OCI-LY7 (cell line): ENCODE data around the gene MAZ. TPM values are rescaled to one million over a fixed set of nuclear protein-coding genes. Genes with fewer than 3 reads are reported as not detected.
A peak's percentile ranks its signal among the peaks of the same experiment; 100 is the strongest.
"Not testable (repeated sequence)": the region's sequence is repeated elsewhere in the genome, so short reads cannot be mapped to it uniquely, and the experiment has no call there.

Experiments used
- Bru-seq: library from RNA; stranded (reverse); fragments of 400-500 nt; gene quantifications from one replicate; lab custom pipeline; 2021; lab: Mats Ljungman, UMichigan
- BruChase-seq, 2 experiments: library from RNA; stranded (reverse); fragments of 400-500 nt; gene quantifications; one replicate each; lab custom pipeline; 2021; lab: Mats Ljungman, UMichigan
- BruUV-seq: library from RNA; stranded (reverse); fragments of 400-500 nt; replicated peaks from 2 replicates; lab custom pipeline; 2021; lab: Mats Ljungman, UMichigan
- CTCF ChIA-PET: fragments of 300-600 bp; sonication (Branson Sonifier 250); formaldehyde crosslinking; loops from one replicate; lab custom pipeline; 2022; ENCODE audit warnings: antibody characterized with exemption; ENCODE audit not compliant: unreplicated experiment; lab: Charles Lee
- POLR2A ChIA-PET: fragments of 300-600 bp; sonication (Branson Sonifier 250); formaldehyde crosslinking; loops from one replicate; lab custom pipeline; 2022; ENCODE audit warnings: antibody characterized with exemption; lab: Charles Lee
- DNase-seq: peaks from one replicate; pipeline ENCODE4 v3.0.0-alpha.2; 2015; ENCODE audit warnings: low spot score
- H2AFZ ChIP-seq: fragments of 200-600 bp; sonication (generic), shearing (Covaris generic); 2 replicates; pipeline ENCODE4 v1.6.1; 2014; ENCODE audit warnings: mild to moderate bottlenecking, antibody characterized with exemption, low read length, moderate library complexity
- H3K27ac ChIP-seq: fragments of 200-600 bp; sonication (generic); 2 replicates; pipeline ENCODE4 v1.5.1; 2014; ENCODE audit warnings: mixed run types, low read depth, mild to moderate bottlenecking, moderate library complexity, low read length, inconsistent platforms; ENCODE audit not compliant: poor library complexity, severe bottlenecking
- H3K36me3 ChIP-seq: fragments of 200-600 bp; sonication (generic); 2 replicates; pipeline ENCODE4 v1.6.1; 2014; ENCODE audit warnings: mild to moderate bottlenecking, antibody characterized with exemption, low read length, moderate library complexity, mixed read lengths; ENCODE audit not compliant: insufficient read depth
- H3K4me1 ChIP-seq: fragments of 200-600 bp; sonication (generic); 2 replicates; pipeline ENCODE4 v1.5.1; 2014; ENCODE audit warnings: mild to moderate bottlenecking, low read length; ENCODE audit not compliant: insufficient read depth, poor library complexity, severe bottlenecking
- H3K4me2 ChIP-seq: fragments of 200-600 bp; sonication (generic); 2 replicates; pipeline ENCODE4 v1.6.1; 2014; ENCODE audit warnings: mild to moderate bottlenecking, low read length
- H3K4me3 ChIP-seq: fragments of 200-600 bp; sonication (generic); 2 replicates; pipeline ENCODE4 v1.5.1; 2014; ENCODE audit warnings: mild to moderate bottlenecking, low read depth, low read length; ENCODE audit not compliant: poor library complexity, severe bottlenecking
- H3K79me2 ChIP-seq: fragments of 200-600 bp; sonication (generic); 2 replicates; pipeline ENCODE4 v1.6.1; 2016; ENCODE audit warnings: low read depth, mild to moderate bottlenecking, low read length, moderate library complexity, mixed read lengths; ENCODE audit not compliant: insufficient read depth
- H3K9me2 ChIP-seq: fragments of 200-600 bp; sonication (generic); 2 replicates; pipeline ENCODE4 v1.6.1; 2016; ENCODE audit warnings: mild to moderate bottlenecking, low read length, mixed read lengths; ENCODE audit not compliant: insufficient read depth
- H3K9me3 ChIP-seq: fragments of 200-600 bp; sonication (generic); 2 replicates; pipeline ENCODE4 v1.6.1; 2014; ENCODE audit warnings: mild to moderate bottlenecking, mixed run types, low read length, mixed read lengths
- H4K20me1 ChIP-seq: fragments of 200-600 bp; sonication (generic); 2 replicates; pipeline ENCODE4 v1.6.1; 2014; ENCODE audit warnings: mild to moderate bottlenecking, antibody characterized with exemption, low read length, moderate library complexity, mixed read lengths; ENCODE audit not compliant: insufficient read depth
- EZH2phosphoT487 ChIP-seq: fragments of 200-600 bp; sonication (generic); IDR thresholded peaks from 2 replicates; pipeline ENCODE4 v1.6.1; 2018; ENCODE audit warnings: low read depth, borderline replicate concordance, mild to moderate bottlenecking, mixed run types, antibody characterized with exemption, low read length, moderate library complexity, mixed read lengths
- intact Hi-C: fragments of 100-400 bp; cut with micrococcal nuclease; formaldehyde crosslinking; loops from one replicate; pipeline ENCODE4 v1.10.0; 2022; ENCODE audit not compliant: unreplicated experiment
- long read RNA-seq: library from polyadenylated mRNA; stranded (forward); transcript quantifications from one replicate; pipeline ENCODE4 v2.0.0, GENCODE V29; 2022
- total RNA-seq, 2 experiments: library from RNA; depleted of rRNA in 1 of 2; stranded (reverse); fragments of >200 nt in 1 of 2; shearing (Covaris generic) in 1 of 2; gene quantifications; 2 replicates each; pipeline ENCODE4 v1.2.3, GENCODE V29; 2014 to 2022
- TF ChIP-seq, protein P1 (sequence below): fragments of 200-600 bp; sonication (generic); conservative IDR thresholded peaks from 2 replicates; pipeline ENCODE4 v1.5.1; 2014; ENCODE audit warnings: mild to moderate bottlenecking, antibody characterized with exemption, low read length, moderate library complexity, mixed read lengths

The MAZ gene
- total RNA-seq (2014; rRNA removed; shearing (Covaris generic)) (384 and 471 TPM in 2 replicates), total RNA-seq (2022) (484 and 531 TPM in 2 replicates), Bru-seq, nascent RNA (percentile 92 among the genes with signal in this experiment), BruChase-seq, experiment 1, labeled RNA remaining after a 6-hour chase (percentile 99 among the genes with signal in this experiment), BruChase-seq, experiment 2, labeled RNA remaining after a 2-hour chase (percentile 99 among the genes with signal in this experiment)
- long read RNA-seq, transcript MAZ-214 (3 exons, 1,464 nt): minor isoform, 7 of 333 reads
- long read RNA-seq, transcript MAZ-201 (6 exons, 2,698 nt): major isoform, 98 of 333 reads
- long read RNA-seq, transcript MAZ-210 (3 exons, 1,455 nt): minor isoform, 9 of 333 reads
- long read RNA-seq, transcript MAZ-202 (5 exons, 2,532 nt): minor isoform, 92 of 333 reads
- long read RNA-seq, partial matches to known transcripts: 47 of 333 reads
- long read RNA-seq, other reads (novel, unspliced or antisense): 73 of 333 reads

DNA sequence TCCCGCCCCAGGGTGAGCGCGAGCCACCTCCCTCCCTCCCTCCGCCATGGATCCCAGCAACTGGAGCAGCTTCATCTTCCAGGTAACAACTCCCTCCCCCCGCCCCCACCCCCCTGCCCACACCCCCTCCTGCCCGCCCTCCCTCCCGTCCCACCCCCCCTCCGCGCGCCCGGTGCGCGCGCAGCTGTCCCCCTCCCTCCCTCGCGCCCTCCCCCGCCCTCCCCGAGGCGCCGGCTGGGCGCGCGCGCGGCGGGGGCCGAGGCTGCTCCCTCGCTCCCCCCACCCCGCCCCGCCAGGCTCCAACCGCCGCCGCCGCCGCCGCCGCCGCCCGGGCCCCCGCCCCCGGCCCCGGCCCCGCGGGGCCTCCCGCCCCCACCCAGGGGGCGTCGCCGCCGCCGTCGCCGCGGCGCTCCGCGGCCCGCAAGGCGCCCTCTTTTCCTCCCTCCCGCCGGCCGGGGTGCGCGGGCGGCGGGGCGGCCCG is at the start of gene MAZ:
Gene MAZ (plus strand): TSS at position 431 of the 481 bp plus-strand sequence. CDS start 173 bp downstream, outside the sequence.
- POLR2A ChIA-PET: interaction anchor here (1.7 to 2.2 kb wide), 2 partner anchors 14 to 189 kb away, joined by 4 to 6 read pairs; partner anchors contain the start of genes HIRIP3 and MVP
- intact Hi-C loops: loop anchor here (2.0 to 5.0 kb wide), 2 partner anchors 77 to 191 kb away; partner anchors contain the start of genes HIRIP3 and INO80E
- Histone ChIP-seq H3K4me3 (peak within 1 kb of the TSS; percentile 83), H4K20me1 (peaks cover 18% of the 10 kb centered on the region), H2AFZ (no peak within 1 kb of the TSS), H3K4me2 (peak within 1 kb of the TSS; percentile 93), H3K27ac (peak within 1 kb of the TSS; percentile 88), H3K9me3 (no peaks in the 10 kb centered on the region), H3K79me2 (peaks cover 15% of the 10 kb centered on the region; the same call in 1 of the 2 replicates), H3K36me3 (peaks cover 80% of the 10 kb centered on the region), H3K9me2 (no peaks in the 10 kb centered on the region), H3K4me1 (peaks cover 61% of the 10 kb centered on the region)
- peak; percentile 85 for DNase-seq
- no TSS peak for BruUV-seq
- TF ChIP-seq EZH2phosphoT487: no peak
- TF ChIP-seq, protein P1, sequence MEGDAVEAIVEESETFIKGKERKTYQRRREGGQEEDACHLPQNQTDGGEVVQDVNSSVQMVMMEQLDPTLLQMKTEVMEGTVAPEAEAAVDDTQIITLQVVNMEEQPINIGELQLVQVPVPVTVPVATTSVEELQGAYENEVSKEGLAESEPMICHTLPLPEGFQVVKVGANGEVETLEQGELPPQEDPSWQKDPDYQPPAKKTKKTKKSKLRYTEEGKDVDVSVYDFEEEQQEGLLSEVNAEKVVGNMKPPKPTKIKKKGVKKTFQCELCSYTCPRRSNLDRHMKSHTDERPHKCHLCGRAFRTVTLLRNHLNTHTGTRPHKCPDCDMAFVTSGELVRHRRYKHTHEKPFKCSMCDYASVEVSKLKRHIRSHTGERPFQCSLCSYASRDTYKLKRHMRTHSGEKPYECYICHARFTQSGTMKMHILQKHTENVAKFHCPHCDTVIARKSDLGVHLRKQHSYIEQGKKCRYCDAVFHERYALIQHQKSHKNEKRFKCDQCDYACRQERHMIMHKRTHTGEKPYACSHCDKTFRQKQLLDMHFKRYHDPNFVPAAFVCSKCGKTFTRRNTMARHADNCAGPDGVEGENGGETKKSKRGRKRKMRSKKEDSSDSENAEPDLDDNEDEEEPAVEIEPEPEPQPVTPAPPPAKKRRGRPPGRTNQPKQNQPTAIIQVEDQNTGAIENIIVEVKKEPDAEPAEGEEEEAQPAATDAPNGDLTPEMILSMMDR: no peak
- CTCF ChIA-PET: no interaction called here

DNA sequence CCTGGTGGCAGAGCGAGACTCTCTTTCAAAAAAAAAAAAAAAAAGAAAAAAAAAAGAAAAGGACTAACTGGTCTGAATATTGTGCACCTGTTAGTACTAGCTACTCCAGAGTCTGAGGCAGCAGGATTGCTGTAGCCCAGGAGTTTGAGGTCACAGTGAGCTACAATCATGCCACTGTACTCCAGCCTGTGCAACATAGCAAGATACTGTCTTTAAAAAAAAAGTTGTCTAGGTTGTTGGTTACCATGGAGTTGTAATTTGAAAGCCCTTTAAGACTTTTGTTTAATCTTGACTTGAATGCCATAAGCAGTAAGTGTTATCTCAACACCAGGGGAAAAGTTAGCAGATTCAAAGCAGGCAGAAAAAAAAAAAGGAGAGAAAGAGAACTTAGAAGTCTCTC is 49.7 kb upstream of the MAZ start:
- no TSS peak for BruUV-seq
- ChIA-PET CTCF (no interaction called here), POLR2A (no interaction called here)
- TF ChIP-seq, protein P1: no peak
- TF ChIP-seq EZH2phosphoT487: no peak
- Histone ChIP-seq H4K20me1 (no peaks in the 10 kb centered on the region), H2AFZ (no peak overlapping the region), H3K4me3 (no peak overlapping the region), H3K79me2 (no peaks in the 10 kb centered on the region), H3K27ac (no peak overlapping the region), H3K4me2 (no peak overlapping the region), H3K9me2 (no peaks in the 10 kb centered on the region), H3K36me3 (no peaks in the 10 kb centered on the region), H3K9me3 (no peaks in the 10 kb centered on the region), H3K4me1 (peaks cover 10% of the 10 kb centered on the region)
- no peak for DNase-seq
- intact Hi-C loops: no loop called here

DNA sequence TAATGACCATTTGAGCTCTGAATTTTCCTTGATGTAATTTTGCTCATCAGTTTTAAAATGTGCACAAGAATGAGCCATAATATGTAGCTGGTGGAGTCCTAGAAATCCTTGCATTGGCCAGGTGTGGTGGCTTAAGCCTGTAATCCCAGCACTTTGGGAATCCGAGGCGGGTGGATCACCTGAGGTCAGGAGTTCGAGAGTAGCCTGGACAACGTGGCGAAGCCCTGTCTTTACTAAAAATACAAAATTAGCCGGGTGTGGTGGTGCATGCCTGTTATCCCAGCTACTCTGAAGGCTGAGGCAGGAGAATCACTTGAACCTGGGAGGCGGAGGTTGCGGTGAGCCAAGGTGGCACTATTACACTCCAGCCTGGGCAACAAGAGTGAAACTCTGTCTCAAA is 49.2 kb upstream of the MAZ start:
- POLR2A ChIA-PET, H3K9me3 ChIP-seq: not testable (repeated sequence)

More for the DNA sequence above, 49.2 kb upstream of the MAZ start:
- H3K4me2 ChIP-seq, DNase-seq, BruUV-seq, H4K20me1 ChIP-seq, H3K9me2 ChIP-seq, H3K79me2 ChIP-seq, H2AFZ ChIP-seq, H3K27ac ChIP-seq, H3K4me3 ChIP-seq, CTCF ChIA-PET, H3K36me3 ChIP-seq, intact Hi-C loops: not testable (repeated sequence)
- H3K4me1 ChIP-seq: peaks cover 10% of the 10 kb centered on the region
